HepG2 (cell line): ENCODE data around the gene RBM19. TPM values are rescaled to one million over a fixed set of nuclear protein-coding genes. Genes with fewer than 3 reads are reported as not detected.

ENCODE experiments used
- ATAC-seq: fragments of 200-7000 bp; cut with Tn5 transposase; 3 replicates; pipeline ENCODE4 v1.9.1; 2020; ENCODE audit warnings: mild to moderate bottlenecking, moderate library complexity
- BruUV-seq: library from RNA; stranded (reverse); fragments of 400-500 nt; replicated peaks from 2 replicates; lab custom pipeline; 2021; lab: Mats Ljungman, UMichigan
- CTCF ChIA-PET: fragments of 300-600 bp; formaldehyde crosslinking; extraction: SDS; loops from one replicate; lab custom pipeline; 2021; ENCODE audit warnings: low total read pairs, inconsistent platforms, low intra/inter-chr PET ratio; lab: Yijun Ruan, JAX
- POLR2A ChIA-PET: fragments of 350-600 bp; sonication (Branson Sonifier 250); formaldehyde crosslinking; loops from one replicate; lab custom pipeline; 2020; ENCODE audit warnings: antibody characterized with exemption, inconsistent platforms; lab: Yijun Ruan, JAX
- DNase-seq: peaks from one replicate; pipeline ENCODE4 v3.0.0-alpha.2; 2015; ENCODE audit warnings: low spot score
- FAIRE-seq: peaks from 3 replicates; lab custom pipeline; 2011; peaks lifted over from hg19 to GRCh38; lab: Jason Lieb, UNC
- H2AFZ ChIP-seq: one replicate; pipeline ENCODE4 v1.6.1; 2011; ENCODE audit warnings: low read length, inconsistent platforms
- H3K27ac ChIP-seq: fragments of 300-600 bp; 3 replicates; pipeline ENCODE4 v1.8.0; 2011; ENCODE audit warnings: mixed run types, mild to moderate bottlenecking, mixed read lengths, low read length, inconsistent platforms; ENCODE audit not compliant: insufficient read depth; ENCODE audit errors: extremely low read length
- H3K27me3 ChIP-seq, 2 experiments: fragments of 200-600 bp in 1 of 2; 2 replicates in 1 of 2; 3 replicates in 1 of 2; pipeline versions ENCODE4 v1.6.0 to v1.8.0; 2011; ENCODE audit warnings: low read length in 2 of 2, mild to moderate bottlenecking in 2 of 2, moderate library complexity in 2 of 2, inconsistent platforms in 1 of 2; ENCODE audit not compliant: insufficient read depth in 2 of 2, control insufficient read depth in 1 of 2
- H3K36me3 ChIP-seq, 2 experiments: fragments of 200-600 bp in 1 of 2; replicated peaks in 1 of 2; 2 replicates in 1 of 2; 3 replicates in 1 of 2; pipeline versions ENCODE4 v1.5.1 to v1.8.0; 2011; ENCODE audit warnings: low read length in 2 of 2, inconsistent platforms in 1 of 2; ENCODE audit not compliant: insufficient read depth in 2 of 2, control insufficient read depth in 1 of 2
- H3K4me1 ChIP-seq: 2 replicates; pipeline ENCODE4 v1.5.1; 2012; ENCODE audit warnings: low read length, inconsistent platforms; ENCODE audit not compliant: insufficient read depth
- H3K4me2 ChIP-seq: 2 replicates; pipeline ENCODE4 v1.6.0; 2011; ENCODE audit warnings: low read depth, low read length, inconsistent platforms
- H3K4me3 ChIP-seq, 3 experiments: fragments of 200-600 bp in 1 of 3; sonication (generic), shearing (Covaris generic) in 1 of 3; replicated peaks in 1 of 3; 2 replicates each; pipeline ENCODE4 v1.5.1; 2011 to 2016; ENCODE audit warnings: low read length in 3 of 3, inconsistent platforms in 2 of 3, low read depth in 2 of 3, mild to moderate bottlenecking in 2 of 3, control low read depth in 1 of 3, mixed read lengths in 1 of 3; ENCODE audit not compliant: insufficient read depth in 1 of 3
- H3K79me2 ChIP-seq: one replicate; pipeline ENCODE4 v1.6.1; 2011; ENCODE audit warnings: low read length, inconsistent platforms; ENCODE audit not compliant: insufficient read depth
- H3K9ac ChIP-seq: 2 replicates; pipeline ENCODE4 v1.6.0; 2011; ENCODE audit warnings: mild to moderate bottlenecking, low read depth, low read length, inconsistent platforms; ENCODE audit not compliant: insufficient read depth
- H3K9me3 ChIP-seq: 2 replicates; pipeline ENCODE4 v1.5.1; 2012; ENCODE audit warnings: mild to moderate bottlenecking, low read length
- H4K20me1 ChIP-seq: 2 replicates; pipeline ENCODE4 v1.6.0; 2011; ENCODE audit warnings: inconsistent platforms, mild to moderate bottlenecking, low read length, moderate library complexity; ENCODE audit not compliant: insufficient read depth
- ATF4 ChIP-seq, 2 experiments: fragments of 450-650 bp in 1 of 2; sonication (generic) in 1 of 2; formaldehyde crosslinking; IDR thresholded peaks; 2 replicates each; pipeline versions ENCODE4 v1.5.0 to v1.8.0; 2020 to 2022; ENCODE audit warnings: mild to moderate bottlenecking in 1 of 2, missing genetic modification reagents in 1 of 2
- EED ChIP-seq: sonication (generic); formaldehyde crosslinking; IDR thresholded peaks from 2 replicates; pipeline ENCODE4 v1.5.0; 2020; ENCODE audit warnings: mild to moderate bottlenecking, missing genetic modification reagents
- GATAD2A ChIP-seq: IDR thresholded peaks from 2 replicates; pipeline ENCODE4 v1.6.1; 2016
- KDM2A ChIP-seq: sonication (generic); formaldehyde crosslinking; IDR thresholded peaks from 2 replicates; pipeline ENCODE4 v1.4.0; 2020; ENCODE audit warnings: low read depth, missing genetic modification reagents, borderline replicate concordance
- KLF15 ChIP-seq: sonication (generic); formaldehyde crosslinking; IDR thresholded peaks from 2 replicates; pipeline ENCODE4 v1.8.1; 2023; ENCODE audit warnings: borderline replicate concordance, mild to moderate bottlenecking, inconsistent platforms, missing genetic modification reagents, mixed read lengths
- MXD1 ChIP-seq: sonication (generic); formaldehyde crosslinking; IDR thresholded peaks from 2 replicates; pipeline ENCODE4 v1.4.0; 2020; ENCODE audit warnings: mild to moderate bottlenecking, missing genetic modification reagents
- PHB2 ChIP-seq: fragments of 450-650 bp; IDR thresholded peaks from 2 replicates; pipeline ENCODE4 v1.6.1; 2018; ENCODE audit not compliant: partially characterized antibody
- RELA ChIP-seq: sonication (generic); formaldehyde crosslinking; IDR thresholded peaks from 2 replicates; pipeline ENCODE4 v1.4.0; 2020; ENCODE audit warnings: missing genetic modification reagents
- TEAD3 ChIP-seq: optimal IDR thresholded peaks from 2 replicates; pipeline ENCODE3; 2016; ENCODE audit warnings: borderline replicate concordance
- TGIF2 ChIP-seq: IDR thresholded peaks from 2 replicates; pipeline ENCODE4 v1.6.1; 2016; ENCODE audit warnings: control low read depth, missing compliant biosample characterization
- ZBTB42 ChIP-seq: sonication (generic); formaldehyde crosslinking; IDR thresholded peaks from 2 replicates; pipeline ENCODE4 v1.5.0; 2020; ENCODE audit warnings: mild to moderate bottlenecking, missing genetic modification reagents
- ZNF563 ChIP-seq: sonication (generic); formaldehyde crosslinking; IDR thresholded peaks from 2 replicates; pipeline ENCODE4 v1.8.0; 2022; ENCODE audit warnings: mild to moderate bottlenecking, moderate library complexity, missing genetic modification reagents
- ZNF619 ChIP-seq: sonication (generic); formaldehyde crosslinking; IDR thresholded peaks from 2 replicates; pipeline ENCODE4 v1.4.0; 2020; ENCODE audit warnings: mild to moderate bottlenecking, missing genetic modification reagents
- ZNF670 ChIP-seq: sonication (generic); formaldehyde crosslinking; IDR thresholded peaks from 2 replicates; pipeline ENCODE4 v1.8.0; 2022; ENCODE audit warnings: mild to moderate bottlenecking, missing genetic modification reagents, borderline replicate concordance
- ZSCAN20 ChIP-seq: sonication (generic); formaldehyde crosslinking; IDR thresholded peaks from 2 replicates; pipeline ENCODE4 v1.4.0; 2020; ENCODE audit warnings: missing genetic modification reagents, mild to moderate bottlenecking, borderline replicate concordance
- WGBS: methylation state at CpG from one replicate; pipeline ENCODE4 v1.1.6; 2017; ENCODE audit warnings: low lambda C conversion rate; 5-methylcytosine and 5-hydroxymethylcytosine counted together
- in situ Hi-C: cut with HindIII; loops from 2 replicates; pipeline ENCODE4 v1.10.0; 2017; ENCODE audit warnings: low pct_unique_long_range_greater_than_20kb; ENCODE audit not compliant: extremely low pct_ligation_motif_present
- intact Hi-C: fragments of 100-400 bp; cut with micrococcal nuclease; formaldehyde crosslinking; loops from one replicate; pipeline ENCODE4 v1.10.0; 2022; ENCODE audit not compliant: unreplicated experiment
- polyA plus RNA-seq, 8 experiments: library from polyadenylated mRNA; depleted of rRNA in 3 of 8; stranded (reverse) in 7 of 8; unstranded in 1 of 8; fragments of >200 nt; fragmentation: Illumina TruSeq in 4 of 8; extraction: Trizol in 4 of 8; gene quantifications; 2 replicates each; pipeline versions ENCODE4 v1.2.1 to v1.2.3, GENCODE V29; 2011 to 2016; ENCODE audit warnings: low read depth in 4 of 8, missing spikeins in 1 of 8, mixed read lengths in 1 of 8; ENCODE audit not compliant: insufficient read depth in 1 of 8
- total RNA-seq, 5 experiments: library from RNA; depleted of rRNA; stranded (reverse); fragments of >200 nt; fragmentation: Illumina TruSeq; extraction: Trizol; gene quantifications; 2 replicates each; pipeline ENCODE4 v1.2.3, GENCODE V29; 2016; ENCODE audit warnings: low read depth in 1 of 5
- TF ChIP-seq, protein P1 (sequence below): sonication (generic); formaldehyde crosslinking; IDR thresholded peaks from 2 replicates; pipeline ENCODE4 v1.4.0; 2020; ENCODE audit warnings: low read depth, mild to moderate bottlenecking, missing genetic modification reagents
- TF ChIP-seq, protein P2 (sequence below): sonication (generic); formaldehyde crosslinking; IDR thresholded peaks from 2 replicates; pipeline ENCODE4 v1.4.0; 2020; ENCODE audit warnings: missing genetic modification reagents, borderline replicate concordance
- TF ChIP-seq, protein P3 (sequence below): fragments of 450-650 bp; IDR thresholded peaks from 2 replicates; pipeline ENCODE4 v1.6.1; 2017

RBM19 gene
- total and polyA plus RNA-seq, 2 of the 13 experiments (the other 11 are each of a cell fraction or from before 2014, with no cell fraction given) = 19.3 to 32.2 TPM

DNA sequence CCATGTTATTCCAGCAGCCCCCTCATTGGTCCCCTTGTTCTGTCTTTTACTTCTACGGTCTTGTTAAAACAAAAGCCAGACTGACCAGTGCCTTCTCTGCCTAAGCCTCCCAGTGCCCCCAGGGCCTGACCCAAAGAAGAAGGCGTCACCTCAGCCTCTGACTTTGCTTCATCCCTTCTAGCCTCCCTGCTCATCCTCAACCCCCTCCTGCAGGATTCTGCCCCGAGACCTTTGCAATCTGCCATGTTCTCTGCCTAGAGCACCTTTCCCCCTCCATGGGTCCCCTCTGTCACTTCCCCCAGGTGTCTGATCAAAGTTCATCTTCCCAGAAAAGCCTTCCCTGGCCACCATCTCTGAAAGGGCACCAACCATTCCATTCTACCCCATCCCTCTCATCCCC, 7.9 kb upstream of the RBM19 start:
- in situ Hi-C loops = no loop called here
- Histone ChIP-seq H3K9me3 (no peaks in the 10 kb centered on the region), H3K79me2 (no peaks in the 10 kb centered on the region), H2AFZ (no peak overlapping the region), H3K9ac (no peak overlapping the region), H3K27ac (no peak overlapping the region)
- intact Hi-C loops = no loop called here
- no peak for TF ChIP-seq GATAD2A (CRISPR knock-in tag)
- TF ChIP-seq ZNF619 = no peak
- no peak for TF ChIP-seq KLF15 (CRISPR knock-in tag)
- TF ChIP-seq ZSCAN20 (CRISPR knock-in tag) = no peak
- no peak for TF ChIP-seq EED (CRISPR knock-in tag)
- no peak for TF ChIP-seq MXD1 (CRISPR knock-in tag)
- TF ChIP-seq, protein P1, sequence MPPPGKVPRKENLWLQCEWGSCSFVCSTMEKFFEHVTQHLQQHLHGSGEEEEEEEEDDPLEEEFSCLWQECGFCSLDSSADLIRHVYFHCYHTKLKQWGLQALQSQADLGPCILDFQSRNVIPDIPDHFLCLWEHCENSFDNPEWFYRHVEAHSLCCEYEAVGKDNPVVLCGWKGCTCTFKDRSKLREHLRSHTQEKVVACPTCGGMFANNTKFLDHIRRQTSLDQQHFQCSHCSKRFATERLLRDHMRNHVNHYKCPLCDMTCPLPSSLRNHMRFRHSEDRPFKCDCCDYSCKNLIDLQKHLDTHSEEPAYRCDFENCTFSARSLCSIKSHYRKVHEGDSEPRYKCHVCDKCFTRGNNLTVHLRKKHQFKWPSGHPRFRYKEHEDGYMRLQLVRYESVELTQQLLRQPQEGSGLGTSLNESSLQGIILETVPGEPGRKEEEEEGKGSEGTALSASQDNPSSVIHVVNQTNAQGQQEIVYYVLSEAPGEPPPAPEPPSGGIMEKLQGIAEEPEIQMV (CRISPR knock-in tag) = no peak
- no peak for TF ChIP-seq ZBTB42 (CRISPR knock-in tag)
- no peak for TF ChIP-seq ZNF670 (CRISPR knock-in tag)
- TF ChIP-seq ATF4 (CRISPR knock-in tag; IDR thresholded peaks at IDR 0.05) = no peak
- TF ChIP-seq, protein P2, sequence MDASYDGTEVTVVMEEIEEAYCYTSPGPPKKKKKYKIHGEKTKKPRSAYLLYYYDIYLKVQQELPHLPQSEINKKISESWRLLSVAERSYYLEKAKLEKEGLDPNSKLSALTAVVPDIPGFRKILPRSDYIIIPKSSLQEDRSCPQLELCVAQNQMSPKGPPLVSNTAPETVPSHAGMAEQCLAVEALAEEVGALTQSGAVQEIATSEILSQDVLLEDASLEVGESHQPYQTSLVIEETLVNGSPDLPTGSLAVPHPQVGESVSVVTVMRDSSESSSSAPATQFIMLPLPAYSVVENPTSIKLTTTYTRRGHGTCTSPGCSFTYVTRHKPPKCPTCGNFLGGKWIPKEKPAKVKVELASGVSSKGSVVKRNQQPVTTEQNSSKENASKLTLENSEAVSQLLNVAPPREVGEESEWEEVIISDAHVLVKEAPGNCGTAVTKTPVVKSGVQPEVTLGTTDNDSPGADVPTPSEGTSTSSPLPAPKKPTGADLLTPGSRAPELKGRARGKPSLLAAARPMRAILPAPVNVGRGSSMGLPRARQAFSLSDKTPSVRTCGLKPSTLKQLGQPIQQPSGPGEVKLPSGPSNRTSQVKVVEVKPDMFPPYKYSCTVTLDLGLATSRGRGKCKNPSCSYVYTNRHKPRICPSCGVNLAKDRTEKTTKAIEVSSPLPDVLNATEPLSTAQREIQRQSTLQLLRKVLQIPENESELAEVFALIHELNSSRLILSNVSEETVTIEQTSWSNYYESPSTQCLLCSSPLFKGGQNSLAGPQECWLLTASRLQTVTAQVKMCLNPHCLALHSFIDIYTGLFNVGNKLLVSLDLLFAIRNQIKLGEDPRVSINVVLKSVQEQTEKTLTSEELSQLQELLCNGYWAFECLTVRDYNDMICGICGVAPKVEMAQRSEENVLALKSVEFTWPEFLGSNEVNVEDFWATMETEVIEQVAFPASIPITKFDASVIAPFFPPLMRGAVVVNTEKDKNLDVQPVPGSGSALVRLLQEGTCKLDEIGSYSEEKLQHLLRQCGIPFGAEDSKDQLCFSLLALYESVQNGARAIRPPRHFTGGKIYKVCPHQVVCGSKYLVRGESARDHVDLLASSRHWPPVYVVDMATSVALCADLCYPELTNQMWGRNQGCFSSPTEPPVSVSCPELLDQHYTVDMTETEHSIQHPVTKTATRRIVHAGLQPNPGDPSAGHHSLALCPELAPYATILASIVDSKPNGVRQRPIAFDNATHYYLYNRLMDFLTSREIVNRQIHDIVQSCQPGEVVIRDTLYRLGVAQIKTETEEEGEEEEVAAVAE (CRISPR knock-in tag) = no peak
- TF ChIP-seq RELA (CRISPR knock-in tag) = no peak
- TF ChIP-seq ZNF563 = no peak
- TF ChIP-seq, protein P3, sequence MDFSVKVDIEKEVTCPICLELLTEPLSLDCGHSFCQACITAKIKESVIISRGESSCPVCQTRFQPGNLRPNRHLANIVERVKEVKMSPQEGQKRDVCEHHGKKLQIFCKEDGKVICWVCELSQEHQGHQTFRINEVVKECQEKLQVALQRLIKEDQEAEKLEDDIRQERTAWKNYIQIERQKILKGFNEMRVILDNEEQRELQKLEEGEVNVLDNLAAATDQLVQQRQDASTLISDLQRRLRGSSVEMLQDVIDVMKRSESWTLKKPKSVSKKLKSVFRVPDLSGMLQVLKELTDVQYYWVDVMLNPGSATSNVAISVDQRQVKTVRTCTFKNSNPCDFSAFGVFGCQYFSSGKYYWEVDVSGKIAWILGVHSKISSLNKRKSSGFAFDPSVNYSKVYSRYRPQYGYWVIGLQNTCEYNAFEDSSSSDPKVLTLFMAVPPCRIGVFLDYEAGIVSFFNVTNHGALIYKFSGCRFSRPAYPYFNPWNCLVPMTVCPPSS = no peak
- TF ChIP-seq TEAD3 (CRISPR knock-in tag) = no peak
- no peak for TF ChIP-seq TGIF2 (CRISPR knock-in tag)
- TF ChIP-seq PHB2 = no peak
- no peak for TF ChIP-seq KDM2A
- TF ChIP-seq, all 625 proteins: peak for 0
- no peak overlapping the region for H3K4me2 ChIP-seq
- ChIA-PET CTCF (no interaction called here), POLR2A (no interaction called here)
- H3K36me3 ChIP-seq = no peaks in the 10 kb centered on the region
- peaks cover 0 to 10% of the 10 kb centered on the region in 2 experiments; a peak in 1 of 5 replicates for H3K27me3 ChIP-seq
- DNase-seq (no peak), FAIRE-seq (no peak), ATAC-seq (no peak)
- no TSS peak for BruUV-seq
- H3K4me1 ChIP-seq = no peaks in the 10 kb centered on the region
- WGBS = 44% methylated on average over 3 of the region's 3 CpGs
- H4K20me1 ChIP-seq = no peaks in the 10 kb centered on the region
- no peak overlapping the region for H3K4me3 ChIP-seq
